ELF-1 (cell line): ENCODE data around the gene ARHGAP26.
A peak's percentile ranks its signal among the peaks of the same experiment; 100 is the strongest.

Source experiments
- DNase-seq: peaks from one replicate; pipeline ENCODE4 v3.0.0-alpha.2; 2016; ENCODE audit warnings: low read depth, low spot score

The ARHGAP26 gene

GRCh38 chr5:142828797-142829535, 58.8 kb downstream of the ARHGAP26 start:
- no peak for DNase-seq

- DNase-seq, result no peak
Observed at GRCh38 chr5:142829801-142830220, 59.6 kb downstream of the ARHGAP26 start.

GRCh38 chr5:142830241-142831008, 60.2 kb downstream of the ARHGAP26 start:
- DNase-seq, result no peak

- no peak for DNase-seq
Observed at GRCh38 chr5:142831009-142831383, 60.8 kb downstream of the ARHGAP26 start.

GRCh38 chr5:142832263-142832662, 62.1 kb downstream of the ARHGAP26 start:
- no peak for DNase-seq

GRCh38 chr5:142833517-142834449, 63.6 kb downstream of the ARHGAP26 start:
- no peak for DNase-seq

- DNase-seq, result no peak
Observed at GRCh38 chr5:142834504-142834903, 64.3 kb downstream of the ARHGAP26 start.

- DNase-seq, result no peak
Observed at GRCh38 chr5:142835540-142835939, 65.4 kb downstream of the ARHGAP26 start.

GRCh38 chr5:142836048-142836447, 65.9 kb downstream of the ARHGAP26 start:
- no peak for DNase-seq

- DNase-seq, result no peak
Observed at GRCh38 chr5:142837081-142837725, 67.0 kb downstream of the ARHGAP26 start.

GRCh38 chr5:142838845-142839244, 68.7 kb downstream of the ARHGAP26 start:
- DNase-seq, result no peak

- no peak for DNase-seq
Observed at GRCh38 chr5:142839711-142840346, 69.7 kb downstream of the ARHGAP26 start.

- no peak for DNase-seq
Observed at GRCh38 chr5:142840575-142840974, 70.4 kb downstream of the ARHGAP26 start.

GRCh38 chr5:142841511-142842265, 71.5 kb downstream of the ARHGAP26 start:
- peak; percentile 49 for DNase-seq

GRCh38 chr5:142842994-142843905, 73.1 kb downstream of the ARHGAP26 start:
- DNase-seq, result no peak

GRCh38 chr5:142844866-142845265, 74.7 kb downstream of the ARHGAP26 start:
- DNase-seq, result no peak

- DNase-seq, result no peak
Observed at GRCh38 chr5:142845402-142845921, 75.3 kb downstream of the ARHGAP26 start.

- DNase-seq, result no peak
Observed at GRCh38 chr5:142845954-142846398, 75.8 kb downstream of the ARHGAP26 start.

GRCh38 chr5:142846406-142846805, 76.2 kb downstream of the ARHGAP26 start:
- DNase-seq, result no peak
